HG03354 (cell line): ENCODE data around the gene BMP7.
"Not testable (repeated sequence)": the region's sequence is repeated elsewhere in the genome, so short reads cannot be mapped to it uniquely, and the experiment has no call there.

ENCODE experiments used
- ATAC-seq: cut with Tn5 transposase; IDR thresholded peaks from one replicate; pipeline ENCODE4 v1.9.1; 2021; ENCODE audit warnings: mild to moderate bottlenecking; ENCODE audit not compliant: unreplicated experiment, poor library complexity, severe bottlenecking

The BMP7 gene

GRCh38 chr20:57256205-57256604 lies 10.2 kb downstream of the BMP7 start:
- ATAC-seq = no peak

GRCh38 chr20:57255183-57255582 lies 11.3 kb downstream of the BMP7 start:
- no peak for ATAC-seq

GRCh38 chr20:57252559-57253162 lies 13.8 kb downstream of the BMP7 start:
- ATAC-seq = no peak

DNA sequence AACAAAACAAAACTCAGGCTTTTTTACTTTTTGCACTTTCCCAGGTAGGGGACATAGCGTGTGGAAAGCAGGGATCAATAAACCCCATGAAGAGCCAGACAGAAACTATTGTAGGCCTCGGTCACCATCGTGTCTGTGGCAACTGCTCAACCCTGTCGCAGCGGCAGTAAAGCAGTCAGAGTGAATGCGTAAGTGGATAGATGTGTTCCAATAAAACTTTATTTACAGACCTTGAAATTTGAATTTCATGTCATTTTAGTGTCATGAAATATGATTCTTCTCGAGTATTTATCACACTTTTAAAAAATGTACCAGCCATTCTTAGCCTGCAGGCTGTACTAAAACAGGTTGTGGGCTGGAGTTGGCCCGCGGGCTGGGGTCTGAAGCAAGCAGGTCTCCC lies 14.5 kb downstream of the BMP7 start:
- ATAC-seq = no peak

- no peak for ATAC-seq
These were observed 15.1 kb downstream of the BMP7 start for GRCh38 chr20:57251344-57251743.

DNA sequence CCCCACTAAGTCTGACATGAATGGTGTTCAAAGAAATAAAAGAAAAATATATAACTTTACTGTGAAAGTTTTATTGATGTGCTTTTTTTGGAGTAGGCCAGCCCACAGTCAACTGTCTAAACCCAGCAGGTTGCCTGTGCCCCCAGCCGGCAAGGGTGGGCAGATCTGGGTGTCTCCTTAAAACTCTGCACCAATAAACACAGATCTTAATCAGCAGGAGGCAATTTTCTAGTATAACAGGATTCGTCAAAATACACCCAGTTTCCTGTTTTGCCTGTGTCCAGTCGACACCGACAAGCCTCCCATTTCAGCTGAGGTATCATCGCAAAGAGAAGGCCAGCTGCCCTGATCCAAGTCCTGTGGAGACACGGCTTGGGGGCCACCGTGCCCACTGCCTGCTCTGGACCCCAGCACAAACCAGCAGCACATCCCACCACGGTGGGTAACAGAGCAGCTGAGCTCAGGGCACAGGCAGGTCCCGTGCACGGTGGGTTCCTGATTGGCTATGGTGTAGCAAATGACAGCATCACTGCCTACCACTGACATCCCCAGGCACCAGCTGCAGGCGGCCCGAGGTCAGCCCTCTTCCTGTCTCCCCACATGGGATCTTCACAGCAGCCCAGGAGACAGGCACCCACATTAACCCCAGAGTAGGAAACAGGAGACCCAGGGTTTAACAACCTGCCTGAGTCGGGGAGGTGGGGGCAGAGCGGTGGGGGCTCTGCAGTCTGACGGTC lies 15.7 kb downstream of the BMP7 start:
- ATAC-seq = no peak

GRCh38 chr20:57249772-57250171 lies 16.7 kb downstream of the BMP7 start:
- ATAC-seq = no peak

GRCh38 chr20:57249073-57249472 lies 17.4 kb downstream of the BMP7 start:
- ATAC-seq = no peak

GRCh38 chr20:57248132-57248797 lies 18.2 kb downstream of the BMP7 start:
- ATAC-seq = no peak

- no peak for ATAC-seq
These were observed 19.0 kb downstream of the BMP7 start for GRCh38 chr20:57247292-57247965.

GRCh38 chr20:57245997-57246396 lies 20.4 kb downstream of the BMP7 start:
- no peak for ATAC-seq

- no peak for ATAC-seq
These were observed 21.7 kb downstream of the BMP7 start for GRCh38 chr20:57244627-57245214.

DNA sequence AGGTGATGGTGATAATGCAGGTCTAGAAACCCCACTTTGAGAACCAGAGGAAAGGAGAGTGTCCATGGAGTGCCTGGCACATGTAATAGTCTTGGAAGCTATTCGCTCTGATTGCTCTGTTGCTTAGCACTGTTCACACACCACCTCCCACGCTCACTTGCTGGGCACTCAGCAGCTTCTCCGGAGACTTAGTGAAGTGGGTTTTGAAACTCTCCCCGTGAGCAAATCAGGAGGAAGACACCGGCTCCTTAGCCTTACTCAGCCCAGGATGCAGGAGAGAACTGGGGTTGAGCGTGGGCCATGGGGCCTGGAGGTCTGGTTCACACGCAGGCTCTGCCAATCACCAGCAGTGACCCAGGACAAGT lies 22.2 kb downstream of the BMP7 start:
- no peak for ATAC-seq

GRCh38 chr20:57243480-57244220 lies 22.8 kb downstream of the BMP7 start:
- no peak for ATAC-seq

GRCh38 chr20:57242414-57242813 lies 24.0 kb downstream of the BMP7 start:
- ATAC-seq = no peak

DNA sequence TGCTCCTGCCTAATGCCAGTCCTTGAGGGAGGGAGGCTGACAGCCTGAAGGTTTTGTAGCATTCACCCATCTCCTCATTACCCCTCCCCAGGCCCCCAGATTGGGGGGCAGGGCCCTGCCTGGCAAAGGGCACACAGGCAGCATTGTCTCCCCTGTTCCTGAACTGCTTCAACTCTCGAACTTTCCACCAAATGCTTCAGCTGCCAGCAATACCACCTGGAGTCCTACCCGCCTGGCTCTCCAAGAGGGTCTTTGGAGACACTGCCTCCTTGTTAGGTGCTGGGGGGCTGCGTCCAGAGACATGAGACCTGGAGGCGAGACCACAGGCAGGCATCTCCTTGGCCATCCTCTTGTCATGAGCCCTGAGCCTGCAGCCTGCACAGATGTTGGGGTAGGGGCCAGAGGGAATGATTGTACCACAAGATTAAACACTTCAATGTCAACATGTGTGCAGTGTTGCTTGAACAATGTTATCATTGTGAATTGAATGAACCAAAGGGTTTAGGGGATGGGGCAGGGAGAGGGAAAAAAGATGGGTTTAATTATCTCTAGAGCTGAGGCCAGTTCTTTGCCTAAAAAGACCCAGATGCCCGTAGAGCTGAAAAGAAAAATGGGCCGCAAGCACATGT lies 25.0 kb downstream of the BMP7 start:
- ATAC-seq = no peak

- no peak for ATAC-seq
These were observed 25.7 kb downstream of the BMP7 start for GRCh38 chr20:57240581-57241362.

GRCh38 chr20:57239725-57240124 lies 26.7 kb downstream of the BMP7 start:
- ATAC-seq = not testable (repeated sequence)
